IMR-90 (cell line): Measurements from ENCODE around the gene KLHL12. TPM values are rescaled to one million over a fixed set of nuclear protein-coding genes. Genes with fewer than 3 reads are reported as not detected.

Experiments
- ATAC-seq: fragments of 200-7000 bp; cut with Tn5 transposase; 2 replicates; pipeline ENCODE4 v1.9.1; 2020; ENCODE audit warnings: low read depth, mild to moderate bottlenecking, moderate library complexity
- BruUV-seq: library from RNA; stranded (reverse); fragments of 400-500 nt; replicated peaks from 2 replicates; lab custom pipeline; 2021; lab: Mats Ljungman, UMichigan
- CTCF ChIA-PET: fragments of 300-600 bp; formaldehyde crosslinking; extraction: SDS; loops from one replicate; lab custom pipeline; 2021; ENCODE audit warnings: antibody characterized with exemption; lab: Yijun Ruan, JAX
- POLR2A ChIA-PET: fragments of 300-600 bp; sonication (Branson Sonifier 250); formaldehyde crosslinking; loops from one replicate; lab custom pipeline; 2022; ENCODE audit warnings: antibody characterized with exemption; ENCODE audit not compliant: unreplicated experiment; lab: Charles Lee
- DNase-seq: peaks from one replicate; pipeline ENCODE4 v3.0.0; 2013
- H2AFZ ChIP-seq: replicated peaks from 2 replicates; pipeline ENCODE3; 2013; ENCODE audit warnings: low read length, mild to moderate bottlenecking; ENCODE audit not compliant: poor library complexity
- H2AK5ac ChIP-seq: 2 replicates; pipeline ENCODE4 v1.6.1; 2013; ENCODE audit warnings: low read depth, low read length, inconsistent platforms
- H2AK9ac ChIP-seq: replicated peaks from 2 replicates; pipeline ENCODE3; 2013; ENCODE audit warnings: mild to moderate bottlenecking, low read depth, low read length, moderate library complexity; ENCODE audit not compliant: poor library complexity
- H2BK120ac ChIP-seq: 2 replicates; pipeline ENCODE4 v1.6.1; 2013; ENCODE audit warnings: low read depth, low read length, inconsistent platforms
- H2BK15ac ChIP-seq: 3 replicates; pipeline ENCODE4 v1.6.1; 2013; ENCODE audit warnings: low read depth, low read length, inconsistent platforms
- H2BK20ac ChIP-seq: 2 replicates; pipeline ENCODE4 v1.6.1; 2013; ENCODE audit warnings: low read depth, mild to moderate bottlenecking, inconsistent platforms, low read length, moderate library complexity
- H2BK5ac ChIP-seq: 2 replicates; pipeline ENCODE4 v1.6.1; 2013; ENCODE audit warnings: mild to moderate bottlenecking, low read depth, low read length, inconsistent platforms; ENCODE audit not compliant: poor library complexity, severe bottlenecking
- H3K14ac ChIP-seq: replicated peaks from 2 replicates; pipeline ENCODE4 v1.6.1; 2013; ENCODE audit warnings: low read depth, low read length, inconsistent platforms
- H3K18ac ChIP-seq: 2 replicates; pipeline ENCODE4 v1.6.1; 2013; ENCODE audit warnings: low read depth, low read length, control low read depth
- H3K23ac ChIP-seq: 2 replicates; pipeline ENCODE4 v1.6.1; 2013; ENCODE audit warnings: low read depth, low read length, inconsistent platforms
- H3K27ac ChIP-seq: 2 replicates; pipeline ENCODE4 v1.5.1; 2013; ENCODE audit warnings: mild to moderate bottlenecking, control low read depth, low read length; ENCODE audit not compliant: insufficient read depth
- H3K27me3 ChIP-seq: 2 replicates; pipeline ENCODE4 v1.6.1; 2013; ENCODE audit warnings: low read length; ENCODE audit not compliant: control insufficient read depth, insufficient read depth
- H3K36me3 ChIP-seq: 2 replicates; pipeline ENCODE4 v1.6.1; 2013; ENCODE audit warnings: low read length, mixed read lengths; ENCODE audit not compliant: control insufficient read depth, insufficient read depth
- H3K4ac ChIP-seq: 2 replicates; pipeline ENCODE4 v1.6.1; 2013; ENCODE audit warnings: low read depth, low read length, inconsistent platforms
- H3K4me1 ChIP-seq: 2 replicates; pipeline ENCODE4 v1.6.1; 2013; ENCODE audit warnings: low read length, mixed read lengths; ENCODE audit not compliant: control insufficient read depth, insufficient read depth
- H3K4me2 ChIP-seq: 2 replicates; pipeline ENCODE4 v1.6.1; 2013; ENCODE audit warnings: low read depth, mild to moderate bottlenecking, control low read depth, low read length, moderate library complexity
- H3K4me3 ChIP-seq: 2 replicates; pipeline ENCODE4 v1.5.1; 2013; ENCODE audit warnings: low read depth, mild to moderate bottlenecking, control low read depth, low read length, moderate library complexity; ENCODE audit not compliant: insufficient read depth
- H3K56ac ChIP-seq: 2 replicates; pipeline ENCODE4 v1.6.1; 2013; ENCODE audit warnings: low read length, inconsistent platforms; ENCODE audit not compliant: insufficient read depth; ENCODE audit errors: extremely low read depth
- H3K79me1 ChIP-seq, 2 experiments: 2 replicates each; pipeline ENCODE4 v1.6.1; 2013; ENCODE audit warnings: low read length in 2 of 2, inconsistent platforms in 1 of 2, low read depth in 1 of 2
- H3K9ac ChIP-seq: 2 replicates; pipeline ENCODE4 v1.6.1; 2013; ENCODE audit warnings: low read depth, low read length, control low read depth
- H3K9me1 ChIP-seq: 2 replicates; pipeline ENCODE4 v1.6.1; 2013; ENCODE audit warnings: low read length, inconsistent platforms; ENCODE audit not compliant: insufficient read depth
- H3K9me3 ChIP-seq: 2 replicates; pipeline ENCODE4 v1.6.1; 2013; ENCODE audit warnings: low read length; ENCODE audit not compliant: control insufficient read depth, insufficient read depth
- H4K20me1 ChIP-seq: 2 replicates; pipeline ENCODE4 v1.6.1; 2013; ENCODE audit warnings: low read length, inconsistent platforms; ENCODE audit not compliant: insufficient read depth
- H4K5ac ChIP-seq: 2 replicates; pipeline ENCODE4 v1.6.1; 2013; ENCODE audit warnings: mild to moderate bottlenecking, low read depth, low read length, control low read depth
- H4K8ac ChIP-seq, 2 experiments: 2 replicates each; pipeline ENCODE4 v1.6.1; 2013; ENCODE audit warnings: low read depth in 2 of 2, low read length in 2 of 2, control low read depth in 1 of 2, inconsistent platforms in 1 of 2
- H4K91ac ChIP-seq: 2 replicates; pipeline ENCODE4 v1.6.1; 2013; ENCODE audit warnings: low read depth, low read length, inconsistent platforms; ENCODE audit not compliant: insufficient read depth
- BHLHE40 ChIP-seq: fragments of 150-350 bp; IDR thresholded peaks from 2 replicates; pipeline ENCODE4 v1.6.1; 2016; ENCODE audit warnings: mild to moderate bottlenecking, low read depth, low read length
- CEBPB ChIP-seq: IDR thresholded peaks from 2 replicates; pipeline ENCODE4 v1.6.1; 2012; ENCODE audit warnings: low read depth, low read length, improper control_type of control experiment
- CHD1 ChIP-seq: IDR thresholded peaks from 2 replicates; pipeline ENCODE4 v1.6.1; 2012; ENCODE audit warnings: low read depth, low read length, improper control_type of control experiment
- FOS ChIP-seq: fragments of 150-350 bp; IDR thresholded peaks from 2 replicates; pipeline ENCODE4 v1.6.1; 2016; ENCODE audit warnings: low read depth, low read length
- MAFK ChIP-seq: IDR thresholded peaks from 2 replicates; pipeline ENCODE4 v1.6.1; 2012; ENCODE audit warnings: low read depth, low read length, improper control_type of control experiment
- MAZ ChIP-seq: IDR thresholded peaks from 2 replicates; pipeline ENCODE4 v1.6.1; 2012; ENCODE audit warnings: low read depth, mild to moderate bottlenecking, low read length, improper control_type of control experiment, moderate library complexity, borderline replicate concordance
- MXI1 ChIP-seq: IDR thresholded peaks from 2 replicates; pipeline ENCODE4 v1.6.1; 2012; ENCODE audit warnings: low read depth, mild to moderate bottlenecking, low read length, moderate library complexity, borderline replicate concordance
- NFE2L2 ChIP-seq: fragments of 150-350 bp; IDR thresholded peaks from 2 replicates; pipeline ENCODE4 v1.6.1; 2016; ENCODE audit warnings: low read depth, mild to moderate bottlenecking, low read length
- POLR2A ChIP-seq: IDR thresholded peaks from 2 replicates; pipeline ENCODE4 v1.6.1; 2012; ENCODE audit warnings: mild to moderate bottlenecking, low read depth, low read length
- RAD21 ChIP-seq: IDR thresholded peaks from 2 replicates; pipeline ENCODE4 v1.6.1; 2012; ENCODE audit warnings: low read length, improper control_type of control experiment
- RCOR1 ChIP-seq: IDR thresholded peaks from 2 replicates; pipeline ENCODE4 v1.6.1; 2012; ENCODE audit warnings: mild to moderate bottlenecking, low read length, improper control_type of control experiment; ENCODE audit not compliant: insufficient replicate concordance
- RFX5 ChIP-seq: IDR thresholded peaks from 2 replicates; pipeline ENCODE4 v1.8.0; 2012; ENCODE audit warnings: low read depth, mild to moderate bottlenecking, low read length, moderate library complexity
- SMC3 ChIP-seq: fragments of 150-350 bp; IDR thresholded peaks from 2 replicates; pipeline ENCODE4 v1.6.1; 2016; ENCODE audit warnings: low read depth, mild to moderate bottlenecking, antibody characterized with exemption, low read length, moderate library complexity
- WGBS, 2 experiments: methylation state at CpG; one replicate each; pipeline versions ENCODE4 v1.1.5 to v1.1.7; 2013; ENCODE audit warnings: missing lambda C conversion rate in 2 of 2; ENCODE audit not compliant: insufficient read length in 1 of 2; ENCODE audit errors: extremely low coverage in 2 of 2; 5-methylcytosine and 5-hydroxymethylcytosine counted together
- dilution Hi-C: fragments of 300-500 bp; cut with HindIII; formaldehyde crosslinking; loops from one replicate; pipeline ENCODE4 v1.14.3; 2018; ENCODE audit warnings: low sequenced_read_pairs; ENCODE audit not compliant: unreplicated experiment
- in situ Hi-C: fragments of 300-500 bp; cut with MboI; formaldehyde crosslinking; loops from 3 replicates; pipeline ENCODE4 v1.14.3; 2019; ENCODE audit warnings: low sequenced_read_pairs, inconsistent platforms, mixed read lengths
- intact Hi-C: fragments of 100-400 bp; cut with micrococcal nuclease; formaldehyde crosslinking; loops from 2 replicates; pipeline ENCODE4 v1.10.0; 2022
- polyA plus RNA-seq, 3 experiments: library from polyadenylated mRNA; depleted of rRNA; stranded (reverse); fragments of >200 nt; gene quantifications; 2 replicates each; pipeline ENCODE4 v1.2.3, GENCODE V29; 2012; ENCODE audit warnings: low replicate concordance in 1 of 3
- total RNA-seq: library from RNA; depleted of rRNA; stranded (reverse); fragments of >200 nt; gene quantifications from 2 replicates; pipeline ENCODE4 v1.2.3, GENCODE V29; 2012
- TF ChIP-seq, protein P1 (sequence below): conservative IDR thresholded peaks from 2 replicates; pipeline ENCODE4 v1.5.1; 2012; ENCODE audit warnings: mild to moderate bottlenecking, low read depth, low read length, improper control_type of control experiment
- TF ChIP-seq, protein P2 (sequence below): fragments of 150-350 bp; IDR thresholded peaks from 2 replicates; pipeline ENCODE4 v1.6.1; 2016; ENCODE audit warnings: low read depth, mild to moderate bottlenecking, low read length, moderate library complexity, borderline replicate concordance

Gene KLHL12
- total and polyA plus RNA-seq, 2 of the 4 experiments (the other 2 are of a cell fraction) = 17.2 to 38.4 TPM

DNA sequence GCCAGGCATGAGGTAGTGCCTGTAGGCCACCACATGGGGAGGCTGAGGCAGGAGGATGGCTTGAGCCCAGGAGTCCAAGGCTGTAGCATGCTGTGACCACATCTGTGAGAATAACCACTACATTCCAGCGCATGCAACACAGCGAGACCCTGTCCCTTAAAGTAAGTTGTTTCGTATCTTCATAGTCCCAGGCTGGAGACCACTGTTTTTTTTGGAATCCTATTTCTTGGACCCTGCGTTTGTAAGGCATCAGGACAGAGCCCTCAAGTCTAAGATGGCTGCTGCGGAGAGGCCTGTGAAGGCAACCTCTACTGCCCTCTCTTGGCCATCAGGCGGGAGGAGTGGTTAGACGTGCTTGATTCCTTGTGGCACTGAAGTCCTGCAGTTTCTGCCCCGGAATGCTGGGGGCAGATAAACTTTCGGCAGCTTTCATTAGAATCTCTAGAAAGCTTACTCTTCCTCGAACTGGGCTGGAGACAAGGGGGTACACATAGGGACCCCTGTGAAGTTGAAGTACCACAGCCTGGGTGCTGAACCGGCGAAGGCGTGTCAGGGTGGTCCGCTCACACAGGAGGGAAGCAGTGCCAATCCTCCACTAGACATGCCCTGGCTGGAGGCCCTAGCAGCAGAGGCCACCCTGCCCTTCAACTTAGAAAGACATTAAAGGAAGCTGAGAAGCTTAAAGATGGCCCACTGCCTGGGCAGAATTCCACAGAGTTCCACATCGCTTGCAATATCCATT lies 74.7 kb downstream of the KLHL12 start:
- H2BK5ac ChIP-seq = no peak overlapping the region
- H2BK15ac ChIP-seq = no peak overlapping the region
- H3K4me3 ChIP-seq = no peak overlapping the region
- in situ Hi-C loops (no loop called here), dilution Hi-C loops (no loop called here), intact Hi-C loops (loop anchor here (5.0 kb wide), 1 partner anchor 100 kb away; no protein-coding TSS in a partner anchor)
- H2AK5ac ChIP-seq = no peak overlapping the region
- H2BK120ac ChIP-seq = no peak overlapping the region
- 51% methylated on average over 4 of the region's 15 CpGs; no CpG with 5 or more reads in 1 of the 2 experiments for WGBS, 2 experiments
- no TSS peak for BruUV-seq
- ChIA-PET CTCF (interaction anchor here (0.5 to 0.9 kb wide), 2 partner anchors 35 to 132 kb away, joined by 3 to 4 read pairs; no protein-coding TSS in a partner anchor), POLR2A (interaction anchor here (0.6 kb wide), 1 partner anchor 33 kb away, joined by 5 read pairs; no protein-coding TSS in a partner anchor)
- no peak overlapping the region for H3K18ac ChIP-seq
- H3K56ac ChIP-seq = no peak overlapping the region
- peak overlapping the region; percentile 83 for H2AFZ ChIP-seq
- H4K5ac ChIP-seq = no peak overlapping the region
- H3K4ac ChIP-seq = no peak overlapping the region
- no peak overlapping the region for H3K23ac ChIP-seq
- peak; percentile 98 for ATAC-seq
- no peak overlapping the region for H3K9ac ChIP-seq
- no peak overlapping the region for H2AK9ac ChIP-seq
- H3K14ac ChIP-seq = no peak overlapping the region
- H3K36me3 ChIP-seq = no peaks in the 10 kb centered on the region
- H4K91ac ChIP-seq = 0 out of 2 replicates have a peak overlapping the region, but pooled peaks have one; percentile 46
- no peaks in the 10 kb centered on the region for H3K79me1 ChIP-seq
- DNase-seq = peak; percentile 69
- H3K4me2 ChIP-seq = no peak overlapping the region
- H4K20me1 ChIP-seq = no peaks in the 10 kb centered on the region
- H3K9me1 ChIP-seq = 0 out of 2 replicates have a peak, but pooled peaks cover 4% of the 10 kb centered on the region
- H2BK20ac ChIP-seq = no peak overlapping the region
- H3K4me1 ChIP-seq = no peaks in the 10 kb centered on the region
- no peaks in the 10 kb centered on the region for H3K9me3 ChIP-seq
- H3K27ac ChIP-seq = no peak overlapping the region
- H4K8ac ChIP-seq = peak overlapping the region in 1 of 2 experiments; percentile 79; a peak in 2 of 4 replicates
- no peaks in the 10 kb centered on the region; the same call in 1 of the 2 replicates for H3K27me3 ChIP-seq
- TF ChIP-seq RAD21 (peak; percentile 80), CHD1 (no peak), MXI1 (no peak), CEBPB (no peak), NFE2L2 (no peak), POLR2A (no peak), MAFK (no peak), FOS (no peak), MAZ (no peak), RFX5 (no peak), BHLHE40 (no peak), RCOR1 (no peak), SMC3 (peak; percentile 51; the same call in 1 of the 2 replicates)
- TF ChIP-seq, protein P1, sequence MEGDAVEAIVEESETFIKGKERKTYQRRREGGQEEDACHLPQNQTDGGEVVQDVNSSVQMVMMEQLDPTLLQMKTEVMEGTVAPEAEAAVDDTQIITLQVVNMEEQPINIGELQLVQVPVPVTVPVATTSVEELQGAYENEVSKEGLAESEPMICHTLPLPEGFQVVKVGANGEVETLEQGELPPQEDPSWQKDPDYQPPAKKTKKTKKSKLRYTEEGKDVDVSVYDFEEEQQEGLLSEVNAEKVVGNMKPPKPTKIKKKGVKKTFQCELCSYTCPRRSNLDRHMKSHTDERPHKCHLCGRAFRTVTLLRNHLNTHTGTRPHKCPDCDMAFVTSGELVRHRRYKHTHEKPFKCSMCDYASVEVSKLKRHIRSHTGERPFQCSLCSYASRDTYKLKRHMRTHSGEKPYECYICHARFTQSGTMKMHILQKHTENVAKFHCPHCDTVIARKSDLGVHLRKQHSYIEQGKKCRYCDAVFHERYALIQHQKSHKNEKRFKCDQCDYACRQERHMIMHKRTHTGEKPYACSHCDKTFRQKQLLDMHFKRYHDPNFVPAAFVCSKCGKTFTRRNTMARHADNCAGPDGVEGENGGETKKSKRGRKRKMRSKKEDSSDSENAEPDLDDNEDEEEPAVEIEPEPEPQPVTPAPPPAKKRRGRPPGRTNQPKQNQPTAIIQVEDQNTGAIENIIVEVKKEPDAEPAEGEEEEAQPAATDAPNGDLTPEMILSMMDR = peak; percentile 69
- TF ChIP-seq, protein P2, sequence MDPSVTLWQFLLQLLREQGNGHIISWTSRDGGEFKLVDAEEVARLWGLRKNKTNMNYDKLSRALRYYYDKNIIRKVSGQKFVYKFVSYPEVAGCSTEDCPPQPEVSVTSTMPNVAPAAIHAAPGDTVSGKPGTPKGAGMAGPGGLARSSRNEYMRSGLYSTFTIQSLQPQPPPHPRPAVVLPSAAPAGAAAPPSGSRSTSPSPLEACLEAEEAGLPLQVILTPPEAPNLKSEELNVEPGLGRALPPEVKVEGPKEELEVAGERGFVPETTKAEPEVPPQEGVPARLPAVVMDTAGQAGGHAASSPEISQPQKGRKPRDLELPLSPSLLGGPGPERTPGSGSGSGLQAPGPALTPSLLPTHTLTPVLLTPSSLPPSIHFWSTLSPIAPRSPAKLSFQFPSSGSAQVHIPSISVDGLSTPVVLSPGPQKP = no peak
